WERI-Rb-1 (cell line): Measurements from ENCODE around the gene SPP1.
A peak's percentile ranks its signal among the peaks of the same experiment; 100 is the strongest.

Source experiments
- DNase-seq: peaks from one replicate; pipeline ENCODE4 v3.0.0-alpha.2; 2020
- H3K27ac ChIP-seq: fragments of 250-450 bp; sonication (Bioruptor Pico); 2 replicates; pipeline ENCODE4 v1.5.1; 2020; ENCODE audit warnings: mild to moderate bottlenecking, moderate library complexity
- H3K27me3 ChIP-seq: fragments of 250-450 bp; sonication (Bioruptor Pico); 2 replicates; pipeline ENCODE4 v1.5.1; 2021; ENCODE audit warnings: mild to moderate bottlenecking, low read depth, moderate library complexity; ENCODE audit not compliant: insufficient read depth, severe bottlenecking
- H3K36me3 ChIP-seq: fragments of 250-450 bp; sonication (Bioruptor Pico); 2 replicates; pipeline ENCODE4 v1.5.1; 2020; ENCODE audit warnings: mild to moderate bottlenecking, moderate library complexity
- H3K4me3 ChIP-seq: 2 replicates; pipeline ENCODE4 v1.5.1; 2011; ENCODE audit warnings: low read depth, mild to moderate bottlenecking, control low read depth, low read length
- H3K9me3 ChIP-seq: fragments of 250-450 bp; sonication (Bioruptor Pico); 2 replicates; pipeline ENCODE4 v1.5.1; 2021; ENCODE audit warnings: mild to moderate bottlenecking, moderate library complexity; ENCODE audit not compliant: severe bottlenecking
- CTCF ChIP-seq: IDR thresholded peaks from 2 replicates; pipeline ENCODE4 v1.5.1; 2011; ENCODE audit warnings: low read depth, mild to moderate bottlenecking, control low read depth, inconsistent platforms, low read length

SPP1 gene

GRCh38 chr4:88007304-88008121 lies 32.0 kb downstream of the SPP1 start, which contains the start of gene PKD2:
TSS of gene PKD2 (plus strand) at chr4:88007635. CDS start at chr4:88007734, 99 bp downstream.
- Histone ChIP-seq H3K36me3 (no peaks in the 10 kb centered on the region; the same call in 1 of the 2 replicates), H3K27me3 (no peaks in the 10 kb centered on the region), H3K9me3 (no peaks in the 10 kb centered on the region), H3K27ac (peak within 1 kb of the TSS; percentile 79), H3K4me3 (peak within 1 kb of the TSS; percentile 87)
- no peak for TF ChIP-seq CTCF
- DNase-seq = peak; percentile 86

GRCh38 chr4:88008122-88008742 lies 32.7 kb downstream of the SPP1 start:
- peak; percentile 47 for DNase-seq
- Histone ChIP-seq H3K36me3 (no peaks in the 10 kb centered on the region; the same call in 1 of the 2 replicates), H3K9me3 (no peaks in the 10 kb centered on the region), H3K4me3 (peak overlapping the region; percentile 87), H3K27me3 (no peaks in the 10 kb centered on the region), H3K27ac (peak overlapping the region; percentile 79)
- TF ChIP-seq CTCF = no peak

- no peak for TF ChIP-seq CTCF
- H3K27me3 ChIP-seq = no peaks in the 10 kb centered on the region
- no peak for DNase-seq
- H3K27ac ChIP-seq = no peak overlapping the region
- no peaks in the 10 kb centered on the region for H3K9me3 ChIP-seq
- H3K4me3 ChIP-seq = peak overlapping the region; percentile 87
- no peaks in the 10 kb centered on the region; the same call in 1 of the 2 replicates for H3K36me3 ChIP-seq
These were observed 33.2 kb downstream of the SPP1 start for GRCh38 chr4:88008743-88009171.

- no peak for TF ChIP-seq CTCF
- Histone ChIP-seq H3K9me3 (no peaks in the 10 kb centered on the region), H3K27me3 (no peaks in the 10 kb centered on the region), H3K27ac (no peak overlapping the region), H3K36me3 (no peaks in the 10 kb centered on the region; the same call in 1 of the 2 replicates), H3K4me3 (no peak overlapping the region)
- DNase-seq = no peak
These were observed 34.4 kb downstream of the SPP1 start for GRCh38 chr4:88009871-88010270.

- H3K36me3 ChIP-seq = no peaks in the 10 kb centered on the region; the same call in 1 of the 2 replicates
- no peak for DNase-seq
- no peak for TF ChIP-seq CTCF
- H3K9me3 ChIP-seq = no peaks in the 10 kb centered on the region
- H3K27me3 ChIP-seq = no peaks in the 10 kb centered on the region
- H3K27ac ChIP-seq = no peak overlapping the region
- no peak overlapping the region for H3K4me3 ChIP-seq
These were observed 35.5 kb downstream of the SPP1 start for GRCh38 chr4:88010966-88011365.
